ENCODE results near the gene EPYC.

- TF ChIP-seq YY1 (IDR thresholded peaks at IDR 0.05; ENCODE audit: insufficient read depth, insufficient read length) (no peak), ZNF274 (IDR thresholded peaks at IDR 0.05; ENCODE audit: low read depth, low read length) (no peak)
Observed at GRCh38 chr12:90977224-90977623, 27.5 kb downstream of the EPYC start.
